ENCODE data around the gene ERBB2. TPM values are rescaled to one million over a fixed set of nuclear protein-coding genes. Genes with fewer than 3 reads are reported as not detected.
A peak's percentile ranks its signal among the peaks of the same experiment; 100 is the strongest.

The ERBB2 gene
- total RNA-seq, 6 donors from 2014 or later, result 88.6 to 126 (median 112) TPM

- Histone ChIP-seq H3K9me3 (no peaks in the 10 kb centered on the region), H3K4me1 (no peaks in the 10 kb centered on the region), H3K36me3 (no peaks in the 10 kb centered on the region), H3K27ac (no peak overlapping the region), H3K27me3 (no peaks in the 10 kb centered on the region), H3K4me3 (no peak overlapping the region)
- TF ChIP-seq CTCF (IDR thresholded peaks at IDR 0.05) (no peak), POLR2A (IDR thresholded peaks at IDR 0.05) (no peak), EP300 (IDR thresholded peaks at IDR 0.05) (no peak), POLR2AphosphoS5 (IDR thresholded peaks at IDR 0.05) (no peak)
- no peak for DNase-seq
- 66 to 73% methylated on average over 3 of the region's 3 CpGs for WGBS, 2 donors
- no peak for ATAC-seq (ENCODE audit: low FRiP score in 2 of 2)
Measured at GRCh38 chr17:39765175-39765574, 65.3 kb downstream of the ERBB2 start.

DNA sequence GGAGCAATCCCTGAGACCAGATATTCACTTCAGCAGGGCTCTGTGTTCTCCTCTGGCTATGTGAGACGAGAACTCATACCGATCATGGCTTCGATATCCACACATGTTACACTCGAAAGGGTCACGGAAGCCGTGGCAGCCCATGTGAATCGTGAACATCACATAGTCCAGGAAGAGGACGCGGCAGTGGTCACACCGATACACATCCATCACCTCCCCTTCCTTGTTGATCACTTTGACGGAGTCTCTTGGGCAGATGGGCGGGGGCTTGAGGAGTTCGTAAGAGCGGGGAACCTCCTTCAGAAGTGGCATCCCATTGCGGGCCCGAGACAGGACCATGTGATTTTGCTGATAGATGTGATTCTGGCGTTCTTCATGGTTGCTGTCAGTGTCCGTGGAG is 65.9 kb downstream of the ERBB2 start:
- Histone ChIP-seq H3K36me3 (no peaks in the 10 kb centered on the region), H3K9me3 (no peaks in the 10 kb centered on the region), H3K27ac (no peak overlapping the region), H3K4me3 (no peak overlapping the region), H3K4me1 (no peaks in the 10 kb centered on the region), H3K27me3 (no peaks in the 10 kb centered on the region)
- ATAC-seq (ENCODE audit: low FRiP score in 2 of 2) (no peak), DNase-seq (no peak)
- TF ChIP-seq POLR2AphosphoS5 (IDR thresholded peaks at IDR 0.05), result no peak
- TF ChIP-seq EP300 (IDR thresholded peaks at IDR 0.05), result no peak
- TF ChIP-seq POLR2A (IDR thresholded peaks at IDR 0.05), result no peak
- no peak for TF ChIP-seq CTCF (IDR thresholded peaks at IDR 0.05)
- WGBS, 2 donors, result 92 to 94% methylated on average over 18 of the region's 18 CpGs

DNA sequence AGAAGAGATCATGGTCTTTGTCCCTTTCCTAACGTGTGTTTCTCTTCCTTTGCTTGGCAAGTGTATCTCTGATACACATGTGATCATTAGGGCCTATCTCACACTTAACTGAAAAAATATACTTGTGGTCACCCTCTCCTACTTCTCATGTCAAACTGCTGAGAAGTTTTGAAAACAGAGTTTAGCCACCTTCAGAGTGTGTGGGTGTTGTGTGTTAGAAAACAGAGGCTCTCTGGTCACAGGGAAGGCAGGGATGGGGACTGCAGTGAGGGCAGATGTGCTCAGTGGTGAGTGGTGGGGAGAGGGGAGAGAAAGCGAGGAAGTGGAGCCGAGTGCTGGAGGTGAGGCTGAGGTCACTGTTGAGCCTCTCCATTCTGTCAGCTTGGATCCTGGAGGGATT is 67.3 kb downstream of the ERBB2 start:
- Histone ChIP-seq H3K27me3 (no peaks in the 10 kb centered on the region), H3K36me3 (no peaks in the 10 kb centered on the region), H3K4me1 (no peaks in the 10 kb centered on the region), H3K4me3 (no peak overlapping the region), H3K27ac (no peak overlapping the region), H3K9me3 (no peaks in the 10 kb centered on the region)
- TF ChIP-seq POLR2AphosphoS5 (IDR thresholded peaks at IDR 0.05) (no peak), POLR2A (IDR thresholded peaks at IDR 0.05) (no peak), EP300 (IDR thresholded peaks at IDR 0.05) (no peak), CTCF (IDR thresholded peaks at IDR 0.05) (no peak)
- no peak for ATAC-seq (ENCODE audit: low FRiP score in 2 of 2)
- WGBS, 2 donors, result 49 to 66% methylated on average over 3 of the region's 3 CpGs
- no peak for DNase-seq

DNA sequence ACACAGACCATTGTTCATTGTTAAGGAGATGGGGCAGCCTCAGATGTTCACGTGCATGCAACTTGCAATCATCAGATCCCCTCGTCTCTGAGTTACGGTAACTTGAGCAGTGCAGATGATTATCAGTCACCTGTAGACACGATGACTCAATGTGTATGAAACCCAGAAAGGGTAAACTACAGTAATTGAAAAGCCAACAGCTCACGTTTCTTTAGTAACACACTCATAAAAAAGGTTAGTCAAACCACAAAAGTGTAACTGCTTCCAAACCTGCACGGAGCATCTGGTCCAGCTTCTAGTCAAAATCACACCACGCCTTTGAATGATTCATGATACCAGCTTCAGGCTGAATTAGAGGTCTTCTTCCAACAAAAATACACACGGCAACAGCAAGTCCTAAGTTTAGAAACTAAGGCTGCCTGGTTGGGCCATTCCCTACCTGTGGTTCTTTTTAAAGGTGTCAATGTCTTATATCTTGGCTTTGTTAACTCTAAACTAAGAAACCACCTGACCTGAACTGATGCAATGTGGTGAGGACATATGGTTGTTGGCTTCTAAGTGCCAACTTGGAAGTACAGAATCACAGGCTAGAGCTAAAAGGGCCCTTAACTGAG is 70.2 kb downstream of the ERBB2 start:
- Histone ChIP-seq H3K27ac (no peak overlapping the region), H3K9me3 (no peaks in the 10 kb centered on the region), H3K27me3 (no peaks in the 10 kb centered on the region), H3K4me1 (no peaks in the 10 kb centered on the region), H3K36me3 (no peaks in the 10 kb centered on the region), H3K4me3 (no peak overlapping the region)
- ATAC-seq (ENCODE audit: low FRiP score in 2 of 2), result no peak
- TF ChIP-seq CTCF (IDR thresholded peaks at IDR 0.05), result no peak
- no peak for TF ChIP-seq POLR2AphosphoS5 (IDR thresholded peaks at IDR 0.05)
- no peak for TF ChIP-seq EP300 (IDR thresholded peaks at IDR 0.05)
- no peak for TF ChIP-seq POLR2A (IDR thresholded peaks at IDR 0.05)
- DNase-seq, result no peak
- 70 to 77% methylated on average over 8 of the region's 8 CpGs for WGBS, 2 donors

- DNase-seq (no peak), ATAC-seq (ENCODE audit: low FRiP score in 2 of 2) (no peak)
- H3K4me1 ChIP-seq, result no peaks in the 10 kb centered on the region
- no peak overlapping the region for H3K4me3 ChIP-seq
- H3K9me3 ChIP-seq, result no peaks in the 10 kb centered on the region
- peak overlapping the region in 1 of 4 donors; percentile 55 for H3K27ac ChIP-seq
- H3K36me3 ChIP-seq, result no peaks in the 10 kb centered on the region
- TF ChIP-seq EP300 (IDR thresholded peaks at IDR 0.05) (no peak), POLR2A (IDR thresholded peaks at IDR 0.05) (no peak), CTCF (IDR thresholded peaks at IDR 0.05) (no peak), POLR2AphosphoS5 (IDR thresholded peaks at IDR 0.05) (no peak)
- H3K27me3 ChIP-seq, result no peaks in the 10 kb centered on the region
Measured at GRCh38 chr17:39772415-39772814, 72.6 kb downstream of the ERBB2 start.

Measured in upper lobe of left lung (tissue), 6 donors.